ENCODE results near the gene TMUB2. TPM values are rescaled to one million over a fixed set of nuclear protein-coding genes. Genes with fewer than 3 reads are reported as not detected.

TMUB2 gene
- polyA plus RNA-seq, 1 experiment = 34.3 TPM

DNA sequence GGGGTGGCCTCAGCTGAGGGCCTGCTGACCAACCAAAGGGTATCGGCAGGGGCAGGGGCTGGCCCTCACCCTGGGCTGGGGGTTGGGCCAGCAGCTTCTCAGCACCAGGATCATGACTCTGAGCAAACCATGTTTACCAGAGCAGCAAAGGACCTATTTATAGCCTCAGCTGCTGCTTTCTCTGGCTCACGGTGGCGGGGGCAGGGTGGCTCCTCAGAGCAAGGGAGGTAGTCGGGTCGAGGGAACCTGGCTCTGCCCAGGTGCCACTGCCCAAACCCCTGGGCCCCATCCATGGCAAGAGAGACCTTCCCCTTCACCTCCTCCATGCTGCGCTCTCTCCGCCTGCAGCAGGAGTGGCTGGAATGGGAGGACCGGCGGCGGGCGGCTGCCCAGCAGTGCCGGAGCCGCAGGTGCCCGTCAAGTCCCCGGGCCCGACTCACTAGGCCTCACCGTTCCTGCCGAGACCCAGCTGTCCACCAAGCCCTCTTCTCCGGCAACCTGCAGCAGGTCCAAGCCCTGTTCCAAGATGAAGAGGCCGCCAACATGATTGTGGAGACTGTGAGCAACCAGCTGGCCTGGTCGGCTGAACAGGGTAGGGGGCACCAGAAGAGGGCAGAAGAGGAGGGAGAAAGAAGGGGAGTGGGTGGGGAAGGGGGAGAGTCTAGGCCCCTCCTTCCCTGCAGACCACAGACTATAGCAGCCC is 16.1 kb upstream of the TMUB2 start, which contains the start of gene ASB16:
Gene ASB16, plus strand, starts transcription at position 206 of the 703 bp plus-strand sequence. Its CDS starts 86 bp downstream, at position 292.
- POLR2A ChIA-PET = interaction anchor here (0.8 kb wide), 1 partner anchor 47 kb away, joined by 4 read pairs; the partner anchor contains the start of gene HDAC5

GRCh38 chr17:44171931-44172455 is 14.8 kb upstream of the TMUB2 start:
- ChIA-PET CTCF (no interaction called here), POLR2A (interaction anchor here (0.6 kb wide), 1 partner anchor 122 kb away, joined by 4 read pairs; no protein-coding TSS in a partner anchor)
- H3K27ac ChIP-seq (ENCODE audit: low read depth, low read length) = no peak overlapping the region
- TF ChIP-seq, protein P1, sequence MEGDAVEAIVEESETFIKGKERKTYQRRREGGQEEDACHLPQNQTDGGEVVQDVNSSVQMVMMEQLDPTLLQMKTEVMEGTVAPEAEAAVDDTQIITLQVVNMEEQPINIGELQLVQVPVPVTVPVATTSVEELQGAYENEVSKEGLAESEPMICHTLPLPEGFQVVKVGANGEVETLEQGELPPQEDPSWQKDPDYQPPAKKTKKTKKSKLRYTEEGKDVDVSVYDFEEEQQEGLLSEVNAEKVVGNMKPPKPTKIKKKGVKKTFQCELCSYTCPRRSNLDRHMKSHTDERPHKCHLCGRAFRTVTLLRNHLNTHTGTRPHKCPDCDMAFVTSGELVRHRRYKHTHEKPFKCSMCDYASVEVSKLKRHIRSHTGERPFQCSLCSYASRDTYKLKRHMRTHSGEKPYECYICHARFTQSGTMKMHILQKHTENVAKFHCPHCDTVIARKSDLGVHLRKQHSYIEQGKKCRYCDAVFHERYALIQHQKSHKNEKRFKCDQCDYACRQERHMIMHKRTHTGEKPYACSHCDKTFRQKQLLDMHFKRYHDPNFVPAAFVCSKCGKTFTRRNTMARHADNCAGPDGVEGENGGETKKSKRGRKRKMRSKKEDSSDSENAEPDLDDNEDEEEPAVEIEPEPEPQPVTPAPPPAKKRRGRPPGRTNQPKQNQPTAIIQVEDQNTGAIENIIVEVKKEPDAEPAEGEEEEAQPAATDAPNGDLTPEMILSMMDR (IDR thresholded peaks at IDR 0.05; ENCODE audit: low read depth, low read length) = no peak
- H3K9me3 ChIP-seq (ENCODE audit: control insufficient read depth, insufficient read depth, low read length) = no peaks in the 10 kb centered on the region
- no peaks in the 10 kb centered on the region for H3K27me3 ChIP-seq (ENCODE audit: control insufficient read depth, insufficient read depth, low read length)
- DNase-seq (ENCODE audit: low read depth, low spot score) = no peak
- H3K4me3 ChIP-seq (ENCODE audit: low read depth, low read length) = no peak overlapping the region

More for the DNA sequence above, 16.1 kb upstream of the TMUB2 start, which contains the start of gene ASB16:
- no peaks in the 10 kb centered on the region for H3K27me3 ChIP-seq (ENCODE audit: control insufficient read depth, insufficient read depth, low read length)
- DNase-seq (ENCODE audit: low read depth, low spot score) = no peak
- H3K4me3 ChIP-seq (ENCODE audit: low read depth, low read length) = peak within 1 kb of the TSS; percentile 29
- TF ChIP-seq, protein P1 (IDR thresholded peaks at IDR 0.05; ENCODE audit: low read depth, low read length) = no peak
- CTCF ChIA-PET = interaction anchor here (1.1 to 1.7 kb wide), 2 partner anchors 175 to 293 kb away, joined by 3 read pairs; partner anchors contain the start of gene GRN
- H3K27ac ChIP-seq (ENCODE audit: low read depth, low read length) = peak within 1 kb of the TSS; percentile 39
- H3K9me3 ChIP-seq (ENCODE audit: control insufficient read depth, insufficient read depth, low read length) = no peaks in the 10 kb centered on the region

DNA sequence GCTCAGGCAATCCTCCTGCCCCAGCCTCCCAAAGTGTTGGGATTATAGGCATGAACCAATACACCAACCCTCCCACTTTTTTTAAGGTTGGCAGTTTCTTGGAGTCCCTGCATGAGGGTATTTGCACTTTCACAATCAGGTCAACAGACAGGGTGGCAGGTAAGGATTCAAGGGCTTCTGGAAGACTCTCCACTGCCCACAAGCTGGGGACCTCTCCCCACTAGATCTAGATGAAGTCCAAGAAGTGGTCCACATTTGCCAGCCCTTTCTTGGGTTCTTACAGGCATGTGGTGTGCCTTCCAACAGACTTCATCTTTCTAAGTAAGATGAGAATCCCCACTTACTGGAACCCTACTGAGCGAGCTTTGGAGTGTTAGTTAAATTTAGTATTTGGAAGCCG is 12.3 kb upstream of the TMUB2 start:
- Histone ChIP-seq H3K27me3 (ENCODE audit: control insufficient read depth, insufficient read depth, low read length) (no peaks in the 10 kb centered on the region), H3K9me3 (ENCODE audit: control insufficient read depth, insufficient read depth, low read length) (no peaks in the 10 kb centered on the region), H3K4me3 (ENCODE audit: low read depth, low read length) (no peak overlapping the region), H3K27ac (ENCODE audit: low read depth, low read length) (no peak overlapping the region)
- TF ChIP-seq, protein P1 (IDR thresholded peaks at IDR 0.05; ENCODE audit: low read depth, low read length) = no peak
- DNase-seq (ENCODE audit: low read depth, low spot score) = no peak
- POLR2A ChIA-PET = interaction anchor here (0.7 kb wide), 1 partner anchor 100 kb away, joined by 6 read pairs; no protein-coding TSS in a partner anchor
- CTCF ChIA-PET = no interaction called here

DNA sequence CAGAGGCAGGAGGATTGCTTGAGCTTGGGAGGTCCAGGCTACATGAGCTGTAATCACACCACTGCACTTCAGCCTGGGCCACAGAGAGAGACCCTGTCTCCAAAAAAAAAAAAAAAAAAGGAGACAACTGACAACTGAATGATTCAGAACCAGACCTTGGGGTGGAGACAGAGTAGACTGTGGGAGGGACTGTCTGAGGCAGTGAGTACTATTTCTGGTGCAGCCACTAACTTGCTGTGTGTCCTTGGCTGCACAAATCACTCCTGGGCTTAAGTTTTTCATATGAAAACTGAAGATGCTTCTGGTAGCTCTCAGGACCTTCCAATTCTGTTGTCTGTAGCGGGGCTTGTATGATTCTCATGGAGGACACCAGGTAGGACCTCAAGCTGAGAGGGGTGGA is 10.5 kb upstream of the TMUB2 start:
- ChIA-PET POLR2A (no interaction called here), CTCF (interaction anchor here (0.5 kb wide), 1 partner anchor 45 kb away, joined by 5 read pairs; no protein-coding TSS in a partner anchor)
- H3K27me3 ChIP-seq (ENCODE audit: control insufficient read depth, insufficient read depth, low read length) = no peaks in the 10 kb centered on the region
- no peak overlapping the region for H3K4me3 ChIP-seq (ENCODE audit: low read depth, low read length)
- TF ChIP-seq, protein P1 (IDR thresholded peaks at IDR 0.05; ENCODE audit: low read depth, low read length) = no peak
- H3K9me3 ChIP-seq (ENCODE audit: control insufficient read depth, insufficient read depth, low read length) = no peaks in the 10 kb centered on the region
- no peak overlapping the region for H3K27ac ChIP-seq (ENCODE audit: low read depth, low read length)
- no peak for DNase-seq (ENCODE audit: low read depth, low spot score)
